ENCODE results near the gene ARL10.
A peak's percentile ranks its signal among the peaks of the same experiment; 100 is the strongest.

Gene ARL10

GRCh38 chr5:176413709-176414191 lies 48.5 kb downstream of the ARL10 start:
- TF ChIP-seq CTCF (IDR thresholded peaks at IDR 0.05) = no peak
- Mint-ChIP-seq H3K9me3 (no peaks in the 10 kb centered on the region), H3K4me3 (no peak overlapping the region), H3K36me3 (ENCODE audit: low read depth) (no peaks in the 10 kb centered on the region), H3K27me3 (ENCODE audit: low read depth, poor library complexity) (peaks cover 22% of the 10 kb centered on the region), H3K27ac (no peak overlapping the region), H3K4me1 (peaks cover 5% of the 10 kb centered on the region)
- DNase-seq = no peak

GRCh38 chr5:176414704-176415103 lies 49.4 kb downstream of the ARL10 start:
- peaks cover 22% of the 10 kb centered on the region for H3K27me3 Mint-ChIP-seq (ENCODE audit: low read depth, poor library complexity)
- no peak for TF ChIP-seq CTCF (IDR thresholded peaks at IDR 0.05)
- H3K4me3 Mint-ChIP-seq = peak overlapping the region; percentile 77
- no peak for DNase-seq
- no peaks in the 10 kb centered on the region for H3K9me3 Mint-ChIP-seq
- no peak overlapping the region for H3K27ac Mint-ChIP-seq
- peaks cover 5% of the 10 kb centered on the region for H3K4me1 Mint-ChIP-seq
- H3K36me3 Mint-ChIP-seq (ENCODE audit: low read depth) = no peaks in the 10 kb centered on the region

- Mint-ChIP-seq H3K9me3 (peaks cover 6% of the 10 kb centered on the region), H3K4me3 (peak overlapping the region; percentile 77), H3K27me3 (ENCODE audit: low read depth, poor library complexity) (peaks cover 26% of the 10 kb centered on the region), H3K36me3 (ENCODE audit: low read depth) (no peaks in the 10 kb centered on the region), H3K4me1 (peaks cover 5% of the 10 kb centered on the region), H3K27ac (no peak overlapping the region)
- DNase-seq = no peak
- no peak for TF ChIP-seq CTCF (IDR thresholded peaks at IDR 0.05)
Measured at GRCh38 chr5:176415240-176415951, 50.1 kb downstream of the ARL10 start.

- peak; percentile 35 for TF ChIP-seq CTCF (IDR thresholded peaks at IDR 0.05)
Measured at GRCh38 chr5:176415952-176416924, 51.0 kb downstream of the ARL10 start, which contains the start of gene CLTB. TSS of gene CLTB (minus strand) at chr5:176416539. CDS start at chr5:176416363, 176 bp downstream.

GRCh38 chr5:176416965-176417364 lies 51.7 kb downstream of the ARL10 start:
- no peak for DNase-seq
- Mint-ChIP-seq H3K27ac (peak overlapping the region; percentile 36), H3K9me3 (peaks cover 19% of the 10 kb centered on the region), H3K36me3 (ENCODE audit: low read depth) (no peaks in the 10 kb centered on the region), H3K4me1 (peaks cover 5% of the 10 kb centered on the region), H3K27me3 (ENCODE audit: low read depth, poor library complexity) (peaks cover 21% of the 10 kb centered on the region), H3K4me3 (peak overlapping the region; percentile 68)
- TF ChIP-seq CTCF (IDR thresholded peaks at IDR 0.05) = no peak

More at GRCh38 chr5:176415952-176416924, 51.0 kb downstream of the ARL10 start, which contains the start of gene CLTB:
- H3K27me3 Mint-ChIP-seq (ENCODE audit: low read depth, poor library complexity) = peaks cover 26% of the 10 kb centered on the region
- peaks cover 13% of the 10 kb centered on the region for H3K9me3 Mint-ChIP-seq
- H3K4me1 Mint-ChIP-seq = peaks cover 5% of the 10 kb centered on the region
- peak within 1 kb of the TSS; percentile 77 for H3K4me3 Mint-ChIP-seq
- H3K27ac Mint-ChIP-seq = peak within 1 kb of the TSS; percentile 36
- DNase-seq = peak; percentile 98
- H3K36me3 Mint-ChIP-seq (ENCODE audit: low read depth) = no peaks in the 10 kb centered on the region

All from nephron progenitor cell (in vitro differentiated cells).